K562 (cell line): ENCODE data around the gene DNAJC1. TPM values are rescaled to one million over a fixed set of nuclear protein-coding genes. Genes with fewer than 3 reads are reported as not detected.
A peak's percentile ranks its signal among the peaks of the same experiment; 100 is the strongest.

Experiments
- CBFB ChIP-seq: sonication (generic); formaldehyde crosslinking; IDR thresholded peaks from 2 replicates; pipeline ENCODE4 v1.4.0; 2020; ENCODE audit warnings: mild to moderate bottlenecking, missing genetic modification reagents
- EGR1 ChIP-seq: fragments of 450-650 bp; conservative IDR thresholded peaks from 2 replicates; pipeline ENCODE4 v1.6.1; 2017; ENCODE audit warnings: mild to moderate bottlenecking
- ELF2 ChIP-seq: fragments of 250-450 bp; sonication (Bioruptor Pico); IDR thresholded peaks from 2 replicates; pipeline ENCODE4 v1.5.0; 2021; ENCODE audit warnings: mild to moderate bottlenecking
- FOXK2 ChIP-seq, 2 experiments: fragments of 450-650 bp; IDR thresholded peaks in 1 of 2; conservative IDR thresholded peaks in 1 of 2; 2 replicates each; pipeline ENCODE4 v1.6.1; 2016; ENCODE audit warnings: low read depth in 2 of 2, mild to moderate bottlenecking in 1 of 2
- KAT8 ChIP-seq: fragments of 450-650 bp; IDR thresholded peaks from 2 replicates; pipeline ENCODE4 v1.6.1; 2016; ENCODE audit warnings: low read depth, mild to moderate bottlenecking
- NUFIP1 ChIP-seq: fragments of 450-650 bp; IDR thresholded peaks from 2 replicates; pipeline ENCODE4 v1.6.1; 2018; ENCODE audit not compliant: partially characterized antibody
- PCBP2 ChIP-seq: fragments of 200-400 bp; formaldehyde crosslinking; IDR thresholded peaks from 2 replicates; pipeline ENCODE4 v1.6.1; 2018; ENCODE audit warnings: low read length, low read depth, mild to moderate bottlenecking, moderate library complexity; ENCODE audit not compliant: poor library complexity, severe bottlenecking
- POLR2H ChIP-seq: IDR thresholded peaks from 2 replicates; pipeline ENCODE4 v1.6.1; 2016; ENCODE audit warnings: missing genetic modification characterization, low read depth, mild to moderate bottlenecking, control low read depth, missing compliant biosample characterization, moderate library complexity
- SETDB1 ChIP-seq: IDR thresholded peaks from one replicate; pipeline ENCODE4 v1.6.1; 2012; ENCODE audit warnings: low read length, control low read depth, inconsistent platforms
- STAG1 ChIP-seq: sonication (generic); formaldehyde crosslinking; IDR thresholded peaks from 2 replicates; pipeline ENCODE4 v1.5.0; 2020; ENCODE audit warnings: missing genetic modification reagents, borderline replicate concordance
- STAT5B ChIP-seq: fragments of 250-450 bp; sonication (Bioruptor Pico); IDR thresholded peaks from 2 replicates; pipeline ENCODE4 v1.8.0; 2021; ENCODE audit warnings: mild to moderate bottlenecking, inconsistent platforms
- TCF7 ChIP-seq: sonication (generic); IDR thresholded peaks from 2 replicates; pipeline ENCODE4 v1.6.1; 2016; ENCODE audit warnings: antibody characterized with exemption, borderline replicate concordance
- TRIM28 ChIP-seq: fragments of 450-650 bp; IDR thresholded peaks from 2 replicates; pipeline ENCODE4 v1.6.1; 2017
- TSC22D4 ChIP-seq: fragments of 450-650 bp; IDR thresholded peaks from 2 replicates; pipeline ENCODE4 v1.6.1; 2016; ENCODE audit warnings: missing genetic modification characterization, missing biosample characterization, control low read depth
- WHSC1 ChIP-seq: IDR thresholded peaks from one replicate; pipeline ENCODE4 v1.6.1; 2012; ENCODE audit warnings: low read length, control low read depth, inconsistent platforms
- ZNF140 ChIP-seq: fragments of 250-450 bp; sonication (Bioruptor Pico); IDR thresholded peaks from 2 replicates; pipeline ENCODE4 v1.8.0; 2021; ENCODE audit warnings: moderate library complexity, mild to moderate bottlenecking, inconsistent platforms
- ZNF175 ChIP-seq: fragments of 200-800 bp; sonication (Bioruptor generic); IDR thresholded peaks from 2 replicates; pipeline ENCODE4 v1.6.1; 2016; ENCODE audit warnings: low read depth, mild to moderate bottlenecking, missing genetic modification characterization, missing compliant biosample characterization
- polyA plus RNA-seq, 8 experiments: library from polyadenylated mRNA; depleted of rRNA in 4 of 8; stranded (reverse) in 5 of 8; unstranded in 3 of 8; fragments of >200 nt; fragmentation: Nextera tagmentation in 2 of 8; fragmentation: Illumina TruSeq in 1 of 8; extraction: Ambion mirVana in 2 of 8; extraction: Trizol in 1 of 8; gene quantifications; 2 replicates each; pipeline versions ENCODE4 v1.2.1 to v1.2.3, GENCODE V29; 2011 to 2014; ENCODE audit warnings: inconsistent platforms in 1 of 8, missing spikeins in 1 of 8
- total RNA-seq, 7 experiments: library from RNA; depleted of rRNA in 6 of 7; stranded (reverse); fragments of >200 nt in 6 of 7; fragmentation: Illumina TruSeq in 2 of 7; extraction: Trizol in 2 of 7; gene quantifications; 2 replicates each; pipeline versions ENCODE4 v1.2.1 to v1.2.3, GENCODE V29; 2011 to 2021; ENCODE audit warnings: low replicate concordance in 1 of 7
- TF ChIP-seq, protein P1 (sequence below): fragments of 150-350 bp; IDR thresholded peaks from 2 replicates; pipeline ENCODE4 v1.6.1; 2014; ENCODE audit warnings: low read depth, mild to moderate bottlenecking, low read length, borderline replicate concordance
- TF ChIP-seq, protein P2 (sequence below): fragments of 250-450 bp; sonication (Bioruptor Pico); IDR thresholded peaks from 2 replicates; pipeline ENCODE4 v1.8.0; 2022; ENCODE audit warnings: inconsistent platforms, mild to moderate bottlenecking, moderate library complexity, borderline replicate concordance
- TF ChIP-seq, protein P3 (sequence below): sonication (generic); formaldehyde crosslinking; IDR thresholded peaks from 2 replicates; pipeline ENCODE4 v1.8.0; 2022; ENCODE audit warnings: mild to moderate bottlenecking, low read depth, missing genetic modification reagents
- TF ChIP-seq, protein P4 (sequence below), 2 experiments: IDR thresholded peaks; 2 replicates each; pipeline ENCODE4 v1.6.1; 2012; ENCODE audit warnings: improper control_type of control experiment in 2 of 2, low read depth in 2 of 2, low read length in 2 of 2, borderline replicate concordance in 1 of 2

The DNAJC1 gene
- total and polyA plus RNA-seq, 9 of the 15 experiments (the other 6 are each of a cell fraction or from before 2014, with no cell fraction given): 5.4 to 77.6 (median 40.3) TPM

DNA sequence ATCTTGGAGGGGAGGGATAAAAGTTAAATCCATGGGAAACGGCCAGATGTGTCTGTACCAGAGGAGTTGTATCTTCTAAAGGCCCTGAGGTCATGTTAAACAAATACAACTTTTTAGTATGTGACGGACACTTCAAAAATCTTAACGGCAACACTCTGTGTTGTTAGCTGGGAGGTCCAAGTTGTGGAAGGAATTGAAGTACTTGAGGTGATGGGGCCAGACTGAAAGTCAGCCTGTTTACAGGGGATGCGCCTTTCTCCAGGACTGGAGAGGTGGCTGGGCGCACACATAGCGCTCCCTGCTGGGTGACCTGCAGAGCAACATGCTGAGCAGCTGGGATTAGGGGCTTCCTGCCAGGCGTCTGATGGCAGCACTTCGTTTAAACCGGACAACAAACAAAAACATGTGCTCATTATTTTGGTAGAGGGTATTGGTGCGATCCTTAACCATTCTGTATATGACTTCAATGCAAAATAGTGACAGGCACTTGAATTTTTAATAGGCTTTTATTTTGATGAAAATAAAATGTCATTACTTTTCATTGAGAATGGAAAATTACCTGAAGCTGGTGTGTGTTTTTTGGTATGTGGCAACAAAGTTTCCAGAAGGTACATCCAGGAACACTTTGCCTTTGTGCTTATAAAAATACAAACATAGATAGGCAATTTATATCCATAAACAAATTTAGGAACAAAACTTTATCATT is 271.3 kb downstream of the DNAJC1 start (continued):
- TF ChIP-seq, protein P1, sequence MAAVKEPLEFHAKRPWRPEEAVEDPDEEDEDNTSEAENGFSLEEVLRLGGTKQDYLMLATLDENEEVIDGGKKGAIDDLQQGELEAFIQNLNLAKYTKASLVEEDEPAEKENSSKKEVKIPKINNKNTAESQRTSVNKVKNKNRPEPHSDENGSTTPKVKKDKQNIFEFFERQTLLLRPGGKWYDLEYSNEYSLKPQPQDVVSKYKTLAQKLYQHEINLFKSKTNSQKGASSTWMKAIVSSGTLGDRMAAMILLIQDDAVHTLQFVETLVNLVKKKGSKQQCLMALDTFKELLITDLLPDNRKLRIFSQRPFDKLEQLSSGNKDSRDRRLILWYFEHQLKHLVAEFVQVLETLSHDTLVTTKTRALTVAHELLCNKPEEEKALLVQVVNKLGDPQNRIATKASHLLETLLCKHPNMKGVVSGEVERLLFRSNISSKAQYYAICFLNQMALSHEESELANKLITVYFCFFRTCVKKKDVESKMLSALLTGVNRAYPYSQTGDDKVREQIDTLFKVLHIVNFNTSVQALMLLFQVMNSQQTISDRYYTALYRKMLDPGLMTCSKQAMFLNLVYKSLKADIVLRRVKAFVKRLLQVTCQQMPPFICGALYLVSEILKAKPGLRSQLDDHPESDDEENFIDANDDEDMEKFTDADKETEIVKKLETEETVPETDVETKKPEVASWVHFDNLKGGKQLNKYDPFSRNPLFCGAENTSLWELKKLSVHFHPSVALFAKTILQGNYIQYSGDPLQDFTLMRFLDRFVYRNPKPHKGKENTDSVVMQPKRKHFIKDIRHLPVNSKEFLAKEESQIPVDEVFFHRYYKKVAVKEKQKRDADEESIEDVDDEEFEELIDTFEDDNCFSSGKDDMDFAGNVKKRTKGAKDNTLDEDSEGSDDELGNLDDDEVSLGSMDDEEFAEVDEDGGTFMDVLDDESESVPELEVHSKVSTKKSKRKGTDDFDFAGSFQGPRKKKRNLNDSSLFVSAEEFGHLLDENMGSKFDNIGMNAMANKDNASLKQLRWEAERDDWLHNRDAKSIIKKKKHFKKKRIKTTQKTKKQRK: no peak
- TF ChIP-seq ZNF140 (CRISPR knock-in tag) (no peak), KAT8 (no peak), EGR1 (no peak), STAT5B (CRISPR knock-in tag) (no peak), FOXK2 (conservative IDR thresholded peaks at IDR 0.05 in 1 of 2, IDR thresholded peaks at IDR 0.05 in 1 of 2; ENCODE audit: low read depth in 2 of 2) (peak; percentile 77 to 82), PCBP2 (no peak), CBFB (CRISPR knock-in tag) (no peak), TCF7 (no peak), NUFIP1 (no peak), SETDB1 (no peak), ZNF175 (no peak), TRIM28 (no peak), ELF2 (no peak), WHSC1 (no peak), TSC22D4 (tag) (no peak), STAG1 (CRISPR knock-in tag) (peak; percentile 78; the same call in 1 of the 2 replicates), POLR2H (no peak)
- TF ChIP-seq, protein P2, sequence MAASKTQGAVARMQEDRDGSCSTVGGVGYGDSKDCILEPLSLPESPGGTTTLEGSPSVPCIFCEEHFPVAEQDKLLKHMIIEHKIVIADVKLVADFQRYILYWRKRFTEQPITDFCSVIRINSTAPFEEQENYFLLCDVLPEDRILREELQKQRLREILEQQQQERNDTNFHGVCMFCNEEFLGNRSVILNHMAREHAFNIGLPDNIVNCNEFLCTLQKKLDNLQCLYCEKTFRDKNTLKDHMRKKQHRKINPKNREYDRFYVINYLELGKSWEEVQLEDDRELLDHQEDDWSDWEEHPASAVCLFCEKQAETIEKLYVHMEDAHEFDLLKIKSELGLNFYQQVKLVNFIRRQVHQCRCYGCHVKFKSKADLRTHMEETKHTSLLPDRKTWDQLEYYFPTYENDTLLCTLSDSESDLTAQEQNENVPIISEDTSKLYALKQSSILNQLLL: no peak
- TF ChIP-seq, protein P3, sequence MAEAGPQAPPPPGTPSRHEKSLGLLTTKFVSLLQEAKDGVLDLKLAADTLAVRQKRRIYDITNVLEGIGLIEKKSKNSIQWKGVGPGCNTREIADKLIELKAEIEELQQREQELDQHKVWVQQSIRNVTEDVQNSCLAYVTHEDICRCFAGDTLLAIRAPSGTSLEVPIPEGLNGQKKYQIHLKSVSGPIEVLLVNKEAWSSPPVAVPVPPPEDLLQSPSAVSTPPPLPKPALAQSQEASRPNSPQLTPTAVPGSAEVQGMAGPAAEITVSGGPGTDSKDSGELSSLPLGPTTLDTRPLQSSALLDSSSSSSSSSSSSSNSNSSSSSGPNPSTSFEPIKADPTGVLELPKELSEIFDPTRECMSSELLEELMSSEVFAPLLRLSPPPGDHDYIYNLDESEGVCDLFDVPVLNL (CRISPR knock-in tag): no peak
- TF ChIP-seq, protein P4, sequence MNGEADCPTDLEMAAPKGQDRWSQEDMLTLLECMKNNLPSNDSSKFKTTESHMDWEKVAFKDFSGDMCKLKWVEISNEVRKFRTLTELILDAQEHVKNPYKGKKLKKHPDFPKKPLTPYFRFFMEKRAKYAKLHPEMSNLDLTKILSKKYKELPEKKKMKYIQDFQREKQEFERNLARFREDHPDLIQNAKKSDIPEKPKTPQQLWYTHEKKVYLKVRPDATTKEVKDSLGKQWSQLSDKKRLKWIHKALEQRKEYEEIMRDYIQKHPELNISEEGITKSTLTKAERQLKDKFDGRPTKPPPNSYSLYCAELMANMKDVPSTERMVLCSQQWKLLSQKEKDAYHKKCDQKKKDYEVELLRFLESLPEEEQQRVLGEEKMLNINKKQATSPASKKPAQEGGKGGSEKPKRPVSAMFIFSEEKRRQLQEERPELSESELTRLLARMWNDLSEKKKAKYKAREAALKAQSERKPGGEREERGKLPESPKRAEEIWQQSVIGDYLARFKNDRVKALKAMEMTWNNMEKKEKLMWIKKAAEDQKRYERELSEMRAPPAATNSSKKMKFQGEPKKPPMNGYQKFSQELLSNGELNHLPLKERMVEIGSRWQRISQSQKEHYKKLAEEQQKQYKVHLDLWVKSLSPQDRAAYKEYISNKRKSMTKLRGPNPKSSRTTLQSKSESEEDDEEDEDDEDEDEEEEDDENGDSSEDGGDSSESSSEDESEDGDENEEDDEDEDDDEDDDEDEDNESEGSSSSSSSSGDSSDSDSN (IDR thresholded peaks at IDR 0.05; ENCODE audit: borderline replicate concordance in 1 of 2, low read depth in 2 of 2, low read length in 2 of 2): no peak
